SJSA1 (cell line): Measurements from ENCODE around the gene NOP56. TPM values are rescaled to one million over a fixed set of nuclear protein-coding genes. Genes with fewer than 3 reads are reported as not detected.
"Not testable (repeated sequence)": the region's sequence is repeated elsewhere in the genome, so short reads cannot be mapped to it uniquely, and the experiment has no call there.

Experiments
- DNase-seq, 2 experiments: peaks; one replicate each; pipeline ENCODE4 v3.0.0-alpha.2; 2015 to 2020; ENCODE audit warnings: low spot score in 2 of 2, low read depth in 1 of 2
- H3K27ac ChIP-seq: fragments of 250-450 bp; sonication (Bioruptor Pico); 2 replicates; pipeline ENCODE4 v1.5.1; 2020; ENCODE audit warnings: mild to moderate bottlenecking, moderate library complexity
- H3K27me3 ChIP-seq: fragments of 250-450 bp; sonication (Bioruptor Pico); replicated peaks from 2 replicates; pipeline ENCODE4 v1.5.1; 2020; ENCODE audit warnings: mild to moderate bottlenecking, moderate library complexity
- H3K36me3 ChIP-seq: fragments of 250-450 bp; sonication (Bioruptor Pico); 2 replicates; pipeline ENCODE4 v1.5.1; 2020; ENCODE audit warnings: mild to moderate bottlenecking
- H3K4me1 ChIP-seq: fragments of 250-450 bp; sonication (Bioruptor Pico); replicated peaks from 2 replicates; pipeline ENCODE4 v1.6.1; 2021; ENCODE audit warnings: mild to moderate bottlenecking
- H3K4me3 ChIP-seq: fragments of 250-450 bp; sonication (Bioruptor Pico); 2 replicates; pipeline ENCODE4 v1.5.1; 2020; ENCODE audit warnings: mild to moderate bottlenecking
- H3K9me3 ChIP-seq: fragments of 250-450 bp; sonication (Bioruptor Pico); replicated peaks from 2 replicates; pipeline ENCODE4 v1.5.1; 2020; ENCODE audit warnings: mild to moderate bottlenecking
- total RNA-seq: library from RNA; depleted of rRNA; stranded (reverse); fragments of >200 nt; shearing (Covaris generic); gene quantifications from 2 replicates; pipeline ENCODE4 v1.2.3, GENCODE V29; 2014

NOP56 gene
- total RNA-seq, 1 experiment from 2014 or later, result 218 TPM

GRCh38 chr20:2682040-2682439 lies 29.6 kb downstream of the NOP56 start:
- H3K27me3 ChIP-seq, H3K27ac ChIP-seq, H3K4me3 ChIP-seq, H3K36me3 ChIP-seq, H3K4me1 ChIP-seq, DNase-seq, H3K9me3 ChIP-seq: not testable (repeated sequence)

DNA sequence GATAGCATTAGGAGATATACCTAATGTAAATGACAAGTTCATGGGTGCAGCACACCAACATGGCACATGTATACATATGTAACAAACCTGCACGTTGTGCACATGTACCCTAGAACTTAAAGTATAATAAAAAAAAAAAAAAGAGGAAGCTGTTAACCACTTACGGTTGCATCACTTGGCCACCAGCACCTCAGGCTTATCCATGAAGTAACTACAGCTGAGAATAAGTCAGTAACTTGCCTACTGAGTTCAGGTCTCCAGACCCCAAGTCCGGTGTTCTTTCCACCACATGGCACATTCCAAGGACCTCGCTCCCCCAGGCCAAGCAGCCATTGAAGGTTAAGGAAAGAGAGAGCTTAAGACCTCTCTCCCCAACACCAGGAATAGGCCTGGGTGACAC lies 32.4 kb downstream of the NOP56 start:
- H3K4me3 ChIP-seq, H3K4me1 ChIP-seq, H3K9me3 ChIP-seq, H3K27me3 ChIP-seq, DNase-seq, H3K27ac ChIP-seq, H3K36me3 ChIP-seq: not testable (repeated sequence)

GRCh38 chr20:2687514-2687913 lies 35.1 kb downstream of the NOP56 start:
- Histone ChIP-seq H3K27me3 (peaks cover 17% of the 10 kb centered on the region), H3K4me3 (no peak overlapping the region), H3K9me3 (no peaks in the 10 kb centered on the region), H3K4me1 (peaks cover 5% of the 10 kb centered on the region), H3K27ac (no peak overlapping the region), H3K36me3 (no peaks in the 10 kb centered on the region)
- DNase-seq, result no peak

DNA sequence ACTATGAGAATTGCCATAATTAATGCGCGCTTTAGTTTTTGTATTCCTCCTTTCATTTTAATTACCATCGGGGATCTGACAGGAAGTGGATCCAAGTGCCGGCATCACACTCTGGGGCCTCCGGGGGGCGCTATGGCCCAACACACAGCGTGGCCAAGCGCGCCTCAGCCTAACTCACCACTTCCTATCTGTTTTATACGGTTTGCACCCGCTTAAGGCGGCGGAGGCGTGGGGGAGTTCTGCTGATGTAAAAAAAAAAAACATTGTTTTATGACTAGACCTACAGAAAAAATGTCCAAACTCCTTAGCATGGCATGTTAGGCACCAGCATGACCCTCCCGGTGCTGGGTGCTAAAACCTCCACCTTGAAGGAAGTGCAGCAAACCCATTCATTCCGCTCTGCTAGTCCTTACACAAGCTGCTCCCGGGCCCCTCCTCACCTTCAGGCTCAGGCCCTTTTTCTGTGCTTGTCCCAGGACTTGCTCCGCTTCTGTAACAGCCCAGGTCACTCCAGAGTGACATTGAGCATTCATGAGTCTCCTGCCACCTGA lies 35.7 kb downstream of the NOP56 start:
- Histone ChIP-seq H3K4me1 (peaks cover 5% of the 10 kb centered on the region), H3K4me3 (no peak overlapping the region), H3K9me3 (no peaks in the 10 kb centered on the region), H3K36me3 (no peaks in the 10 kb centered on the region), H3K27ac (no peak overlapping the region), H3K27me3 (peaks cover 17% of the 10 kb centered on the region)
- no peak for DNase-seq

DNA sequence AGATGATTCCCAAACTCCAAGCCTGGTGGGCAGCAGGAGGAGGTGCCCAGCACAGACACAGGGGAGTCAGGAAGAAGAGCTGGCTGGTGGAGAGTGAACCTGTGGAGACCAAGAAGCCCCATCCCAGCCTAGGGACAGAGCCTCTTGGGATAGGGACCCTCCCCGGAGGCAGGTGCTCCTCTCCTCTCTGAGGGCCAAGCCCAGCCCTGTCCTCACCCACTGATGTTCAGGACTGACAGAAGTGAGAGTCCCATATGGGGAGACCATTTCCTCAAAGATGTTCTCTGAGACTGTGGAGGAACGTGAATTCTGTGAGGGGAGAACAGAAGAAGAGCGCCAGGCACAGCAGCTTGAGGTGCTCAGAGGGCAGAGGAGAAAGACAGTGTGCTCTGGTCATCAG lies 37.8 kb downstream of the NOP56 start:
- Histone ChIP-seq H3K4me1 (peaks cover 11% of the 10 kb centered on the region), H3K27ac (no peak overlapping the region), H3K36me3 (no peaks in the 10 kb centered on the region), H3K9me3 (no peaks in the 10 kb centered on the region), H3K27me3 (peaks cover 31% of the 10 kb centered on the region), H3K4me3 (no peak overlapping the region)
- no peak for DNase-seq

DNA sequence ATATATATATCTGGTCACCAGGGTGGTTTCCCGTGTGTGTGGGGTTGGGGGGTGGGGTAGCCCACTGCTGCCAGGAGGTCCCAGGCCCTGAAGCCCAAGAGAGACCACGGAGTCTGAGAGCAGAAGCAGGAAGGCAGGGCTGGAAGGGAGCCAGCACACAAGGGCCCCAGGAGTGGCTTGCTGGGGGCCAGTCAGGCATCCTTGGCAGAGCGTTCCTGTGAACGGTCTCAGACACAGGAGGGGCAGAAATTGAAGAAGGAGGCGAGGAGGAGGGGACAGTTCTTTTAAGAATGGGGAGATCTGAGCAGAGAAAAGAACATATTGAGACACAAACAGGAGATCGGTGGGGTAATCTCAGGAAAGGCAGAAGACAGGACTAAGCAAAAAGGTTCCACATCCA lies 38.3 kb downstream of the NOP56 start:
- DNase-seq, result no peak

GRCh38 chr20:2691127-2691526 lies 38.7 kb downstream of the NOP56 start:
- DNase-seq, result no peak
- H3K27me3 ChIP-seq, result peaks cover 31% of the 10 kb centered on the region

More for the DNA sequence above, 38.3 kb downstream of the NOP56 start:
- H3K27me3 ChIP-seq, result peaks cover 31% of the 10 kb centered on the region
- H3K9me3 ChIP-seq, result no peaks in the 10 kb centered on the region
- no peak overlapping the region for H3K4me3 ChIP-seq
- no peak overlapping the region for H3K27ac ChIP-seq
- H3K36me3 ChIP-seq, result no peaks in the 10 kb centered on the region
- peaks cover 11% of the 10 kb centered on the region for H3K4me1 ChIP-seq

GRCh38 chr20:2691663-2692035 lies 39.2 kb downstream of the NOP56 start:
- peaks cover 31% of the 10 kb centered on the region for H3K27me3 ChIP-seq
- H3K4me1 ChIP-seq, result peaks cover 11% of the 10 kb centered on the region
- no peak overlapping the region for H3K27ac ChIP-seq
- H3K36me3 ChIP-seq, result no peaks in the 10 kb centered on the region
- H3K9me3 ChIP-seq, result no peaks in the 10 kb centered on the region
- H3K4me3 ChIP-seq, result no peak overlapping the region
- DNase-seq, result no peak

More at GRCh38 chr20:2691127-2691526, 38.7 kb downstream of the NOP56 start:
- H3K36me3 ChIP-seq, result no peaks in the 10 kb centered on the region
- H3K27ac ChIP-seq, result no peak overlapping the region
- no peak overlapping the region for H3K4me3 ChIP-seq
- H3K4me1 ChIP-seq, result peaks cover 11% of the 10 kb centered on the region
- no peaks in the 10 kb centered on the region for H3K9me3 ChIP-seq

DNA sequence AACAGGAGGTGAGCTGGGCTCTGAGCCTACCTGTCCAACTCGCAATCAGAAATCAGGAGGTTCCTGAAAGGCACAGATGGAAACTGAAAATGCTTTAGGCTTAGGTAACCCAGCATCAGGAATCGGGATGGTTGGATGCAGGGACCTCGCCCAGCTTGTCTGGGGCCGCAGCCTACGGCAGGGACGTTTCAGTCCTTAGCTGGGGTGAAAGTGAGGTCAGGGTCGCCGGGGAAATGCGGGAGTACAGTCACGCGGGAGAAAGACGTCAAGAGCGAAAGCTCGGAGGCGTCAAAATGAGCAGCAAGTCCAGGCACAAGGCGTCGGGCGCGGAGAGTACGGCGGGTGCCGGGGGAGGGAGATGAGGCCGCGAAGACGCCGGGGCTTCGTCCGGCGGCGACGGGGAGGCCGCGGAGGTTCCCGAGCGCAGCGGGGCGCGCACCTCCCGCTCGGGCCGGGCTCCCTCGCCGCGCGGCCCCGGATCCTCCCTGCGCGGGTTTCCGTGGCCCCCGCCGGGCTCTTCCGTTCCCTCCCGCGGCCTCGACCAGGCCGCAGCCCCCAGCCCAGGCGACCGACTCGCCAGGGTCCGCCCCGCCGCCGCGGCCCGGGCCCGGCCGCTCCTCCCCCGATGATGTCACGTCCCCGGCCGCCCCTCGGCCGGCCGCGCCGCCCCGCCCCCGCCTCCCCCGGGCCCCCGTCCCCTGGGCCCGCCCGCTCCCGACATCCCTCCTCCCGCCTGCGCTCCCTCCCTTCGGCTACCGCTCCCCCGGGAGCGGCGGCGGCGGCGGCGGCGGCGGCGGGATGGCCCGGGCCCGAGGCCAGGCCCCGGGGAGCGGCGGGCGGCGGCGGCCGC lies 39.8 kb downstream of the NOP56 start, which contains the start of gene EBF4:
EBF4 (plus strand) TSS at position 745 of the 850 bp plus-strand sequence. CDS start 866 bp downstream, outside the sequence.
- Histone ChIP-seq H3K4me1 (peaks cover 11% of the 10 kb centered on the region), H3K27me3 (peaks cover 29% of the 10 kb centered on the region), H3K4me3 (peak within 1 kb of the TSS; percentile 44), H3K36me3 (no peaks in the 10 kb centered on the region), H3K27ac (no peak within 1 kb of the TSS), H3K9me3 (no peaks in the 10 kb centered on the region)
- DNase-seq, result peak in 1 of 2 experiments; percentile 46

- Histone ChIP-seq H3K9me3 (no peaks in the 10 kb centered on the region), H3K4me3 (peak overlapping the region; percentile 44), H3K4me1 (peaks cover 11% of the 10 kb centered on the region), H3K27ac (no peak overlapping the region), H3K27me3 (peaks cover 26% of the 10 kb centered on the region), H3K36me3 (no peaks in the 10 kb centered on the region)
- peak in 1 of 2 experiments; percentile 28 for DNase-seq
Observed at GRCh38 chr20:2692886-2693285, 40.5 kb downstream of the NOP56 start.

- peak; percentile 38 to 56 for DNase-seq
- Histone ChIP-seq H3K4me1 (peaks cover 11% of the 10 kb centered on the region), H3K27ac (no peak overlapping the region), H3K27me3 (peaks cover 26% of the 10 kb centered on the region), H3K9me3 (no peaks in the 10 kb centered on the region), H3K36me3 (no peaks in the 10 kb centered on the region), H3K4me3 (peak overlapping the region; percentile 44)
Observed at GRCh38 chr20:2693286-2694007, 41.0 kb downstream of the NOP56 start.

DNA sequence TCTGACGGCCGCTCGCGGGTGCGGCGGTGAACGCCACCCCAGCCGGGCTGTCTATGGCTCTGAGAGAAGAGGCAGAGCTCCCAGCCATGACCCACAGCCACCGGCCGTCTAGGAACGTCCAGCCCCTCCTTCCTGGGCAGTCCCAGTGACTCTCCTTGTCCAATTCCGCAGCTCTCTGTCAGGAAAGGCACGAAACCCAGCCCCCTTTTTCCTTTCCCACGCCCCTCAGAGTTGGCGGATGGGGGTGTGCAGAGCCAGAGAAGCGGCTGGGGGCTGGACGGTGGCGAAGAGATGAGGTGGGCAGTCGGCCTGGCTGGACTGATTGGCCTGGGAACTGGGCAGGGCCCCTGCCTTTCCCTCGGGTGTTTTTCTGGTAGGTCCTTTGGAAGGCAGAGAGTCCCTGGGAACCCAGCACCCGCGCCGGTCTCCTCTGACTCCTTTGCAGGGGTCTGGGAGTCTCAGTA lies 41.6 kb downstream of the NOP56 start:
- H3K27ac ChIP-seq, result no peak overlapping the region
- H3K36me3 ChIP-seq, result no peaks in the 10 kb centered on the region
- DNase-seq, result peak in 1 of 2 experiments; percentile 38
- H3K9me3 ChIP-seq, result no peaks in the 10 kb centered on the region
- peak overlapping the region; percentile 44 for H3K4me3 ChIP-seq
- peaks cover 11% of the 10 kb centered on the region for H3K4me1 ChIP-seq
- peaks cover 26% of the 10 kb centered on the region for H3K27me3 ChIP-seq

DNA sequence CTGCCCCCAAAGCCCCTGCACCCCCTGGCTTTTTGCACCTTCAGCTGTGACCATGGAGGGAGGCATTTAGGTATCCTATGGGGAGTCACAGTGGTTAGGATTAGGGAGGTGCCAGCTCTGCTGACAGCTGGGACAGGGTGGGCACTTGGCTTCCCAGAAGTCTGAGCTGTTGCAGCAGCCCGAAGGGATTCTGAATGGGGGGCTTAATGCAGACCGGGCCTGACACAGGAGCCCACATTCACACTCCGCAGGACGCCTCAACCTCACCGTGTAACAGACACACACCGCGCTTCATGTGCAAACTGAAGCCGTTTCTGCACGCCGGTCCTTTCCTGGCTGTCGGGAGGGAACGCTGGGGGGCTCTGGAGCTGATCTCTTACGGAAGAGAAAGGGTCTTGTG lies 42.1 kb downstream of the NOP56 start:
- Histone ChIP-seq H3K27me3 (peaks cover 26% of the 10 kb centered on the region), H3K36me3 (no peaks in the 10 kb centered on the region), H3K4me3 (no peak overlapping the region), H3K4me1 (peaks cover 11% of the 10 kb centered on the region), H3K27ac (no peak overlapping the region), H3K9me3 (no peaks in the 10 kb centered on the region)
- peak in 1 of 2 experiments; percentile 31 for DNase-seq
